HL-60/S4 (cell line): Measurements from ENCODE around the gene NSUN6.

Experiments used
- in situ Hi-C: fragments of 300-500 bp; cut with MboI; formaldehyde crosslinking; loops from 2 replicates; pipeline ENCODE4 v1.14.3; 2022; ENCODE audit warnings: low sequenced_read_pairs

The NSUN6 gene

DNA sequence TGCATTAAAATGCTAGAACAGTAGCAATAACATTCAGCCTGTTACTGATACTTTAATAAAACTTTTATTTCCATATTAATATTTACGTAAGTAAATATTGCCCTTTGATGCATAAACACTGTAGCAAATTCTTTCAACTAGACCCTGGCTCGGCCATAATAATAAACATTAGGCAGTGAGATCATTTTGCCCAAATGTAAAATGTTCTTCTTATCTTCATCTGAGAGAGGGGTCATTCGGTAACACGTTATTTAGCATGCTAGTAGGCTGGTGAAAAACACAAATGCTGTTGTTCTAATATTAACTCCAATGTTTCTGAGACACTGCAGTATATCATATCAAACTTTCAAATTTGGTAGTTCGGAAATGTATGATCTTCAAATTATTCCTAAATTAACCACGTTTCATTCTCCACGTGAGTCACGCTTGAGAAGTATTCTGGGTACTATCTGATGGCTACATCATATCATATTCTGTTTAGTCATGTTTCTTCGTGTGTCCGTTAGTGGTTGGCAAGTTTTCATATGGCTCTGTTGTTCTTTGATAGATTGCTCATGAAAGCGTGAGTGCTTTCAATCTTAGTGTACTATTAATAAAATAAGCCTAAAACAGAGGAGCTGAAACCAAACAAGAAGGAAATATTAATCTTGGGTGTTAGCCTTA lies 145.8 kb downstream of the NSUN6 start:
- in situ Hi-C loops = no loop called here

GRCh38 chr10:18504161-18504560 lies 147.2 kb downstream of the NSUN6 start:
- in situ Hi-C loops = no loop called here

DNA sequence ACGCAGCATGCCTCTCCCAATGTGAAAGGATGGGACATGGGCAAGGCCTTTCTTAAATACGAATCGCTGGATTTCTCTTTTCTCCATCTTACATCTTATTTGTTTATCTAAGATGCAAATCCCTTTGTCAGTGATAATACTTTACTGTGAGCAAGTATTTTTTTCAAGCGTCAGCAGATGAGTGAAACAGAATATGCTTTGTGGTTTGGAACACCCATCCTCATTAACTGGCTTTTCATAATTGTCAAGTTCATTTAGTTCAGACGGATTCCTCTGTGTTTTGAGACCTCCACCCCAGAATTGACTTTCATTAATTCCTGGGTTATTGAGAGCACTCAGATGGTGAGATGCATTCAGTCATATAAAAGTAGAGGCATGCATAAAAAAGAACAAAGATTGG lies 149.8 kb downstream of the NSUN6 start:
- in situ Hi-C loops = no loop called here

GRCh38 chr10:18501198-18501597 lies 150.2 kb downstream of the NSUN6 start:
- in situ Hi-C loops = no loop called here

- in situ Hi-C loops = no loop called here
Observed at GRCh38 chr10:18500576-18500975, 150.8 kb downstream of the NSUN6 start.

DNA sequence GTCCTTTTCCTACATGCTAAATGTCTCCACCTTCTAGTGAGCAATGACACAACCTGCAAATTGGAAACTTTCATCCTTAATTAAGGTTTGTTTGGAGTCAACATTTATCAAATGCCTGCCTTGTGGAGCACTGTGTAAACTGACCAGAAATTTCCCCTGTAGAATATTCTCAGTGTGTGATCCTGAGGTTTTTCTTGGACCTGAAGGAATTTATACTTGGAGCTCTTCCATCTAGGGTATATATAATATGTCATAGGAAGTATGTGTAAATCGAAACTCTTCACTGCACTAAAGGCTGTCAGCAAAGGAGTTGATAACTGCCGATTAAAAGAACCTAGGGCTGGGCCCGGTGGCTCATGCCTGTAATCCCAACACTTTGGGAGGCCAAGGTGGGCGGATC lies 152.4 kb downstream of the NSUN6 start:
- in situ Hi-C loops = no loop called here

GRCh38 chr10:18497806-18498369 lies 153.5 kb downstream of the NSUN6 start:
- in situ Hi-C loops = no loop called here
